Ovary (tissue), 9 donors: ENCODE data around the gene CCL4. TPM values are rescaled to one million over a fixed set of nuclear protein-coding genes. Genes with fewer than 3 reads are reported as not detected.

ENCODE experiments used
- DNase-seq, 5 donors: peaks; one replicate each; pipeline ENCODE4 v3.0.0-alpha.2; 2019 to 2020
- H3K27ac ChIP-seq, 2 donors: fragments of 200-600 bp; one replicate each; pipeline versions ENCODE4 v1.5.1 to v1.8.0; 2019 to 2022
- H3K27me3 ChIP-seq: fragments of 200-600 bp; one replicate; pipeline ENCODE4 v1.8.0; 2022
- H3K36me3 ChIP-seq: fragments of 200-600 bp; sonication (generic); one replicate; pipeline ENCODE4 v1.5.1; 2019
- H3K4me1 ChIP-seq: one replicate; pipeline ENCODE4 v1.8.1; 2013; ENCODE audit warnings: mild to moderate bottlenecking, moderate library complexity; ENCODE audit not compliant: insufficient read depth
- H3K4me3 ChIP-seq: fragments of 200-600 bp; sonication (generic); one replicate; pipeline ENCODE4 v1.5.1; 2017
- H3K9me3 ChIP-seq, 2 donors: fragments of 200-600 bp in 1 of 2; sonication (generic) in 1 of 2; one replicate each; pipeline versions ENCODE4 v1.5.1 to v1.8.1; 2013 to 2019; ENCODE audit warnings: mild to moderate bottlenecking in 1 of 2, moderate library complexity in 1 of 2
- CTCF ChIP-seq, 3 donors: fragments of 450-650 bp in 2 of 3; fragments of 200-600 bp in 1 of 3; IDR thresholded peaks; one replicate each; pipeline versions ENCODE4 v1.5.1 to v1.8.0; 2016 to 2022; ENCODE audit warnings: antibody characterized with exemption in 3 of 3, mild to moderate bottlenecking in 1 of 3
- EP300 ChIP-seq: sonication (generic); formaldehyde crosslinking; IDR thresholded peaks from one replicate; pipeline ENCODE4 v1.6.1; 2017; ENCODE audit warnings: antibody characterized with exemption
- POLR2A ChIP-seq: fragments of 450-650 bp; IDR thresholded peaks from one replicate; pipeline ENCODE4 v1.6.1; 2017; ENCODE audit warnings: antibody characterized with exemption, mild to moderate bottlenecking, moderate library complexity
- WGBS, 3 donors: extraction: QIAGEN DNeasy Blood & Tissue Kit in 1 of 3; methylation state at CpG; one replicate each; pipeline versions ENCODE4 v1.1.5 to v1.1.7; 2013 to 2017; 5-methylcytosine and 5-hydroxymethylcytosine counted together
- intact Hi-C, 4 donors: fragments of 100-400 bp; cut with DNase I; formaldehyde crosslinking; loops; one replicate each; pipeline versions ENCODE4 v1.11.0 to v1.15.1; 2022 to 2023
- polyA plus RNA-seq, 2 donors: library from polyadenylated mRNA; stranded (reverse); fragments of 200-250 nt in 1 of 2; fragments of 350-450 nt in 1 of 2; fragmentation: Illumina TruSeq in 1 of 2; extraction: RNeasy Lipid Tissue Mini Kit (QIAGEN cat#74804) in 1 of 2; gene quantifications; one replicate each; pipeline ENCODE4 v1.2.3, GENCODE V29; 2013 to 2014
- total RNA-seq, 7 donors: library from RNA; depleted of rRNA in 2 of 7; stranded (reverse); fragments of >200 nt in 2 of 7; fragmentation: NEBNext Ultra II Directional in 3 of 7; extraction: Animal tissue kit (Norgen Biotek cat#: 25700) in 3 of 7; gene quantifications; one replicate each; pipeline versions ENCODE4 v1.1.0 to v1.2.4, GENCODE V29; 2016 to 2023
- donor health status: DM: no; HTN: no; CAD: no; lungs with moderate emphysema.
- donor health status: DM: no; HTN: no; CAD: no.
- donor health status: Bipolar disorder and iron deficiency.
- donor health status: DM: yes; HTN: yes; CAD: no.
- donor health status: DM: no; HTN: no; CAD: no.
- donor health status: DM: yes; HTN: yes; CAD: no.

CCL4 gene
- total and polyA plus RNA-seq, 9 donors, result 1.1 to 17.2 (median 2.3) TPM

- H3K4me1 ChIP-seq, result no peaks in the 10 kb centered on the region
- TF ChIP-seq POLR2A, result no peak
- no peak for TF ChIP-seq EP300
- no peak for TF ChIP-seq CTCF (IDR thresholded peaks at IDR 0.05)
- 62 to 90% (median 86%) methylated on average over 2 of the region's 2 CpGs for WGBS, 3 donors
- no peaks in the 10 kb centered on the region for H3K9me3 ChIP-seq
- no peaks in the 10 kb centered on the region for H3K36me3 ChIP-seq
- H3K4me3 ChIP-seq, result no peak overlapping the region
- no peaks in the 10 kb centered on the region for H3K27me3 ChIP-seq
- no peak overlapping the region for H3K27ac ChIP-seq
- intact Hi-C loops, result loop anchor here in 1 of 4 donors (10.0 kb wide), 1 partner anchor 84 kb away; no protein-coding TSS in a partner anchor
- DNase-seq, result no peak
Observed at GRCh38 chr17:36060816-36061215, 42.8 kb upstream of the CCL4 start.

GRCh38 chr17:36063786-36064541 is 39.7 kb upstream of the CCL4 start, which contains the start of gene CCL18:
Gene CCL18, plus strand, starts transcription at chr17:36064272. Its CDS starts 71 bp downstream, at chr17:36064343.
- Histone ChIP-seq H3K4me3 (no peak within 1 kb of the TSS), H3K9me3 (no peaks in the 10 kb centered on the region), H3K4me1 (no peaks in the 10 kb centered on the region), H3K27me3 (no peaks in the 10 kb centered on the region), H3K27ac (no peak within 1 kb of the TSS), H3K36me3 (no peaks in the 10 kb centered on the region)
- no peak for TF ChIP-seq POLR2A
- no peak for TF ChIP-seq CTCF (IDR thresholded peaks at IDR 0.05)
- TF ChIP-seq EP300, result no peak
- intact Hi-C loops, result loop anchor here in 1 of 4 donors (10.0 kb wide), 1 partner anchor 81 kb away; no protein-coding TSS in a partner anchor
- DNase-seq, result no peak
- 58 to 74% (median 62%) methylated on average over 5 of the region's 5 CpGs for WGBS, 3 donors

- intact Hi-C loops, result loop anchor here in 1 of 4 donors (10.0 kb wide), 1 partner anchor 78 kb away; no protein-coding TSS in a partner anchor
- Histone ChIP-seq H3K4me1 (no peaks in the 10 kb centered on the region), H3K36me3 (no peaks in the 10 kb centered on the region), H3K27me3 (no peaks in the 10 kb centered on the region), H3K9me3 (no peaks in the 10 kb centered on the region), H3K27ac (no peak overlapping the region), H3K4me3 (no peak overlapping the region)
- TF ChIP-seq POLR2A, result no peak
- no peak for TF ChIP-seq EP300
- no peak for TF ChIP-seq CTCF (IDR thresholded peaks at IDR 0.05)
- no peak for DNase-seq
- 79 to 87% (median 79%) methylated on average over 6 of the region's 6 CpGs for WGBS, 3 donors
Observed at GRCh38 chr17:36066365-36066985, 37.2 kb upstream of the CCL4 start.

GRCh38 chr17:36068524-36068923 is 35.1 kb upstream of the CCL4 start:
- Histone ChIP-seq H3K27me3 (no peaks in the 10 kb centered on the region), H3K4me1 (no peaks in the 10 kb centered on the region), H3K36me3 (no peaks in the 10 kb centered on the region), H3K27ac (no peak overlapping the region), H3K9me3 (no peaks in the 10 kb centered on the region), H3K4me3 (no peak overlapping the region)
- intact Hi-C loops, result loop anchor here in 1 of 4 donors (10.0 kb wide), 1 partner anchor 76 kb away; no protein-coding TSS in a partner anchor
- WGBS, 3 donors, result 64 to 82% (median 76%) methylated on average over 3 of the region's 3 CpGs
- no peak for DNase-seq
- TF ChIP-seq EP300 (no peak), POLR2A (no peak), CTCF (IDR thresholded peaks at IDR 0.05) (no peak)
